ENCODE data around the gene XCL2. TPM values are rescaled to one million over a fixed set of nuclear protein-coding genes. Genes with fewer than 3 reads are reported as not detected.

The XCL2 gene
- polyA plus RNA-seq, 2 of the 4 experiments (the other 2 are of a cell fraction): not detected

GRCh38 chr1:168498956-168499687, 44.7 kb downstream of the XCL2 start:
- POLR2A ChIA-PET: no interaction called here
- Histone ChIP-seq H3K4me2 (peak overlapping the region; percentile 44), H3K4me3 (no peak overlapping the region), H3K9me3 (no peaks in the 10 kb centered on the region), H3K27ac (peak overlapping the region; percentile 15 to 44), H3K4me1 (peaks cover 54% of the 10 kb centered on the region)
- 57% methylated on average over 4 of the region's 4 CpGs for WGBS (ENCODE audit: missing lambda C conversion rate)
- no peak for DNase-seq (ENCODE audit: low read depth in 1 of 2, low spot score in 1 of 2)
- TF ChIP-seq CHD4 (IDR thresholded peaks at IDR 0.05; ENCODE audit: borderline replicate concordance) (no peak), CBX8 (IDR thresholded peaks at IDR 0.05) (no peak)
- FAIRE-seq: no peak
- ATAC-seq: 0 out of 6 replicates have a peak, but pooled peaks of 1 of the 2 experiments have one; percentile 33
- CTCF ChIA-PET: no interaction called here

GRCh38 chr1:168498159-168498631, 45.6 kb downstream of the XCL2 start:
- 77% methylated on average over 2 of the region's 2 CpGs for WGBS (ENCODE audit: missing lambda C conversion rate)
- H3K4me2 ChIP-seq: no peak overlapping the region
- peak overlapping the region; percentile 15 to 18; a peak in 2 of 6 replicates for H3K27ac ChIP-seq

GRCh38 chr1:168497376-168497950, 46.3 kb downstream of the XCL2 start:
- ChIA-PET CTCF (interaction anchor here (0.6 to 0.8 kb wide), 2 partner anchors 10 to 155 kb away, joined by 3 to 4 read pairs; no protein-coding TSS in a partner anchor), POLR2A (no interaction called here)
- Histone ChIP-seq H3K4me2 (0 out of 3 replicates have a peak overlapping the region, but pooled peaks have one; percentile 11), H3K9me3 (no peaks in the 10 kb centered on the region), H3K4me3 (no peak overlapping the region), H3K4me1 (peaks cover 49% of the 10 kb centered on the region), H3K27ac (peak overlapping the region; percentile 18 to 30; a peak in 1 of 6 replicates)
- TF ChIP-seq EP300 (IDR thresholded peaks at IDR 0.05) (no peak), NR3C1 (IDR thresholded peaks at IDR 0.05) (no peak), PHF8 (IDR thresholded peaks at IDR 0.05; ENCODE audit: borderline replicate concordance, low read depth) (no peak), FOSB (CRISPR knock-in tag; IDR thresholded peaks at IDR 0.05) (no peak), BHLHE40 (IDR thresholded peaks at IDR 0.05; ENCODE audit: low read depth, low read length) (no peak), REST (IDR thresholded peaks at IDR 0.05) (no peak), HOXB5 (CRISPR knock-in tag; IDR thresholded peaks at IDR 0.05) (no peak), TP53 (CRISPR knock-in tag; IDR thresholded peaks at IDR 0.05) (no peak), ZSCAN20 (CRISPR knock-in tag; IDR thresholded peaks at IDR 0.05) (no peak), HES2 (IDR thresholded peaks at IDR 0.05) (no peak), CEBPB (IDR thresholded peaks at IDR 0.05) (no peak), SREBF2 (IDR thresholded peaks at IDR 0.05) (no peak), MAFK (IDR thresholded peaks at IDR 0.05; ENCODE audit: partially characterized antibody) (no peak), MAX (IDR thresholded peaks at IDR 0.05) (no peak)
- no peak for ATAC-seq
- FAIRE-seq: no peak
- DNase-seq (ENCODE audit: low read depth in 1 of 2, low spot score in 1 of 2): no peak
- 31% methylated on average over 3 of the region's 3 CpGs for WGBS (ENCODE audit: missing lambda C conversion rate)

More at GRCh38 chr1:168498159-168498631, 45.6 kb downstream of the XCL2 start:
- Histone ChIP-seq H3K4me3 (no peak overlapping the region), H3K4me1 (peaks cover 49% of the 10 kb centered on the region), H3K9me3 (no peaks in the 10 kb centered on the region)
- ATAC-seq (no peak), FAIRE-seq (no peak), DNase-seq (ENCODE audit: low read depth in 1 of 2, low spot score in 1 of 2) (no peak)
- CTCF ChIA-PET: interaction anchor here (0.6 to 0.8 kb wide), 2 partner anchors 9 to 156 kb away, joined by 3 to 4 read pairs; no protein-coding TSS in a partner anchor
- POLR2A ChIA-PET: no interaction called here
- TF ChIP-seq NPAS2 (CRISPR knock-in tag; IDR thresholded peaks at IDR 0.05; ENCODE audit: borderline replicate concordance) (no peak), RAD21 (conservative IDR thresholded peaks at IDR 0.05 in 1 of 2, IDR thresholded peaks at IDR 0.05 in 1 of 2) (no peak)

Measured in A549 (cell line).